22Rv1 (cell line): ENCODE results near the gene PRR29.

ENCODE experiments used
- ZFX ChIP-seq: fragments of 450-650 bp; IDR thresholded peaks from 2 replicates; pipeline ENCODE4 v1.6.1; 2017; ENCODE audit warnings: antibody characterized with exemption, borderline replicate concordance
- TF ChIP-seq, protein P1 (sequence below): fragments of 450-650 bp; IDR thresholded peaks from 2 replicates; pipeline ENCODE4 v1.5.1; 2017; ENCODE audit warnings: mild to moderate bottlenecking

DNA sequence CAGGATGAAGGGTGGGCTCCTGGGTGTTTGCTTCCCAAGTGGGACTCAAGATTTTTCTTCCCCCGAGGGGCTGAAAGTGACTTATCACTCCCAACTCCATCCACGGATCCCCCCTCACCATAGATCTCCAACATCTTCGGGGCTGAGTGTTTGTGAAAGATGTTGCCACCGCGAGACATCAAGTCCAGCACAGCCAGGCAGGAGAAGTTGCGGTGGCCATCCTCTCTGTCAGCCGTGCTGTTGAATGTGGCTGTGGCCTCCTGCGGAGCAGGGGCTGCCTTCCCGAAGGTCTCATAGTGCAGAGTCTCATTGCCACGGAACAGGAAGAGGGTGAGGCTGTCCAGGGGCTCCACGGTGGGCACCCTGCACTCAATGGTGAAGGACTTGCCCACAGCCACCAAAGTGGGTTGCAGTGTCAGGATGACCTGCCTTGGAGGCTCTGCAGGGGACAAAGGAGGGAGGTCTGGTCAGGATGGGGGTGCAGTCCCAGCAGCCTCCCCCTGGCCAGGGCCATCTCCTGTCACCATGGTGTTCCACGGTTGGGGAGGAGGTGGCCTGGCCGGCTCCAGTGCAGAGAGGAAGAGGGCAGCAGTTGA lies 5.5 kb downstream of the PRR29 start:
- TF ChIP-seq, protein P1, sequence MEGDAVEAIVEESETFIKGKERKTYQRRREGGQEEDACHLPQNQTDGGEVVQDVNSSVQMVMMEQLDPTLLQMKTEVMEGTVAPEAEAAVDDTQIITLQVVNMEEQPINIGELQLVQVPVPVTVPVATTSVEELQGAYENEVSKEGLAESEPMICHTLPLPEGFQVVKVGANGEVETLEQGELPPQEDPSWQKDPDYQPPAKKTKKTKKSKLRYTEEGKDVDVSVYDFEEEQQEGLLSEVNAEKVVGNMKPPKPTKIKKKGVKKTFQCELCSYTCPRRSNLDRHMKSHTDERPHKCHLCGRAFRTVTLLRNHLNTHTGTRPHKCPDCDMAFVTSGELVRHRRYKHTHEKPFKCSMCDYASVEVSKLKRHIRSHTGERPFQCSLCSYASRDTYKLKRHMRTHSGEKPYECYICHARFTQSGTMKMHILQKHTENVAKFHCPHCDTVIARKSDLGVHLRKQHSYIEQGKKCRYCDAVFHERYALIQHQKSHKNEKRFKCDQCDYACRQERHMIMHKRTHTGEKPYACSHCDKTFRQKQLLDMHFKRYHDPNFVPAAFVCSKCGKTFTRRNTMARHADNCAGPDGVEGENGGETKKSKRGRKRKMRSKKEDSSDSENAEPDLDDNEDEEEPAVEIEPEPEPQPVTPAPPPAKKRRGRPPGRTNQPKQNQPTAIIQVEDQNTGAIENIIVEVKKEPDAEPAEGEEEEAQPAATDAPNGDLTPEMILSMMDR = no peak
- TF ChIP-seq ZFX = no peak
